Panc1 (cell line): Measurements from ENCODE around the gene NCDN. TPM values are rescaled to one million over a fixed set of nuclear protein-coding genes. Genes with fewer than 3 reads are reported as not detected.

Experiments
- ATAC-seq: fragments of 200-7000 bp; cut with Tn5 transposase; 2 replicates; pipeline ENCODE4 v1.9.1; 2020; ENCODE audit warnings: mild to moderate bottlenecking, moderate library complexity
- BruUV-seq: library from RNA; stranded (reverse); fragments of 400-500 nt; replicated peaks from 2 replicates; lab custom pipeline; 2021; lab: Mats Ljungman, UMichigan
- CTCF ChIA-PET: fragments of 300-600 bp; sonication (Branson Sonifier 250); formaldehyde crosslinking; loops from one replicate; lab custom pipeline; 2022; ENCODE audit warnings: antibody characterized with exemption; lab: Charles Lee
- POLR2A ChIA-PET: fragments of 300-600 bp; sonication (Branson Sonifier 250); formaldehyde crosslinking; loops from one replicate; lab custom pipeline; 2022; ENCODE audit warnings: antibody characterized with exemption; lab: Charles Lee
- DNase-seq: peaks from one replicate; pipeline ENCODE4 v3.0.0-alpha.2; 2010; ENCODE audit warnings: low read depth, low spot score
- H3K27ac ChIP-seq: 2 replicates; pipeline ENCODE4 v1.5.1; 2011; ENCODE audit warnings: mild to moderate bottlenecking, low read length, inconsistent platforms
- H3K27me3 ChIP-seq: fragments of 200-500 bp; sonication (Bioruptor generic); 2 replicates; pipeline ENCODE4 v1.6.0; 2014; ENCODE audit warnings: low read length, inconsistent platforms; ENCODE audit not compliant: control insufficient read depth, insufficient read depth
- H3K36me3 ChIP-seq: fragments of 200-500 bp; sonication (Bioruptor generic); 2 replicates; pipeline ENCODE4 v1.5.1; 2014; ENCODE audit warnings: inconsistent platforms, mild to moderate bottlenecking, low read length, moderate library complexity; ENCODE audit not compliant: control insufficient read depth, insufficient read depth
- H3K4me1 ChIP-seq: 2 replicates; pipeline ENCODE4 v1.5.1; 2011; ENCODE audit warnings: inconsistent platforms, mild to moderate bottlenecking, low read length, moderate library complexity; ENCODE audit not compliant: control insufficient read depth, insufficient read depth
- H3K4me3 ChIP-seq, 2 experiments: 2 replicates each; pipeline ENCODE4 v1.5.1; 2011 to 2012; ENCODE audit warnings: low read depth in 2 of 2, low read length in 2 of 2, mild to moderate bottlenecking in 2 of 2, inconsistent platforms in 1 of 2, moderate library complexity in 1 of 2
- H3K9me3 ChIP-seq: fragments of 200-500 bp; sonication (Bioruptor generic); 2 replicates; pipeline ENCODE4 v1.5.1; 2014; ENCODE audit warnings: low read depth, mild to moderate bottlenecking, inconsistent platforms, low read length, moderate library complexity; ENCODE audit not compliant: control insufficient read depth, insufficient read depth
- POLR2AphosphoS5 ChIP-seq: IDR thresholded peaks from 2 replicates; pipeline ENCODE4 v1.6.1; 2012; ENCODE audit warnings: mild to moderate bottlenecking, low read depth, low read length, moderate library complexity
- SIN3A ChIP-seq: IDR thresholded peaks from 2 replicates; pipeline ENCODE4 v1.6.1; 2012; ENCODE audit warnings: low read depth, mild to moderate bottlenecking, low read length, moderate library complexity, borderline replicate concordance; ENCODE audit not compliant: insufficient read depth
- TCF7L2 ChIP-seq: IDR thresholded peaks from 2 replicates; pipeline ENCODE4 v1.6.1; 2011; ENCODE audit warnings: mild to moderate bottlenecking, low read depth, low read length, inconsistent platforms
- in situ Hi-C: cut with HindIII; loops from 2 replicates; pipeline ENCODE4 v1.10.0; 2016; ENCODE audit warnings: low sequenced_read_pairs, low pct_unique_long_range_greater_than_20kb
- intact Hi-C: fragments of 100-400 bp; cut with micrococcal nuclease; formaldehyde crosslinking; loops from one replicate; pipeline ENCODE4 v1.10.0; 2022; ENCODE audit not compliant: unreplicated experiment
- total RNA-seq: library from RNA; stranded (reverse); gene quantifications from one replicate; pipeline ENCODE4 v1.2.1, GENCODE V29; 2021; ENCODE audit not compliant: unreplicated experiment
- TF ChIP-seq, protein P1 (sequence below): fragments of 450-650 bp; IDR thresholded peaks from 2 replicates; pipeline ENCODE4 v1.5.1; 2017; ENCODE audit warnings: mild to moderate bottlenecking
- TF ChIP-seq, protein P2 (sequence below), 2 experiments: IDR thresholded peaks; 2 replicates each; pipeline ENCODE4 v1.6.1; 2011 to 2012; ENCODE audit warnings: low read depth in 2 of 2, control low read depth in 1 of 2, low read length in 1 of 2, mild to moderate bottlenecking in 1 of 2, moderate library complexity in 1 of 2; ENCODE audit not compliant: insufficient read depth in 1 of 2

The NCDN gene
- total RNA-seq, 1 experiment from 2014 or later, result 64.1 TPM

DNA sequence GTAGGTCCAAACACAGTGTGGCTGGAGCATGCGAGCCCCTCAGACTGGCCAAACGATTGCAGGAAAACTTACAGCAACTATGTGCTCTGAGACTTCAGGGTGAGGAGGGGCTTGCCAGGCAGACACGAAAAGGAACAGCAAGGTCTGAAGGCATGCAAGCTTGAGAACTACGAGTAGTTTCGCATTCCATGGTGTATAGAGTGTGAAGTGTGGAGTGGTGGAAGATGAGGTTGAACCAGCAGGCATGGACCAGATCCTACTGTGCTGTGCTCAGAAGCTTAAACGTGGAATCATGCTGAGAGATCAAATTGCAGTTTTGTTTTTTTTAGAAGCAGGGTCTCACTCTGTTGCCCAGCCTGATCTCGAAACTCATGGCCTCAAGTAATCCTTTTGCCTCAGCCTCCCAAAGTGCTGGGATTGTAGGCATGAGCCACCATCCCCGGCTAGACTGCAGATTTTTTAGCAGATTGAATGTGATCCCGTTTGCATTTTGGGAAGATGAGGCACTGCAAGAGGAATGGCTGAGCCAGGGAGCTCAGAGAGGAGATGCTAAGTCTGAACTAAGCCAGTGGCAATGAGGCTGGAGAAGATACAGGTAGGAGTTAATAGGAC is 10.5 kb downstream of the NCDN start:
- CTCF ChIA-PET, result interaction anchor here (1.1 to 2.0 kb wide), 4 partner anchors 12 to 159 kb away, joined by 4 to 12 read pairs (median 8); no protein-coding TSS in a partner anchor
- in situ Hi-C loops, result no loop called here
- DNase-seq (no peak), ATAC-seq (no peak)
- H3K9me3 ChIP-seq, result no peaks in the 10 kb centered on the region
- H3K27ac ChIP-seq, result no peak overlapping the region
- no peaks in the 10 kb centered on the region; the same call in 1 of the 2 replicates for H3K36me3 ChIP-seq
- H3K4me1 ChIP-seq, result peaks cover 4% of the 10 kb centered on the region
- TF ChIP-seq, protein P1, sequence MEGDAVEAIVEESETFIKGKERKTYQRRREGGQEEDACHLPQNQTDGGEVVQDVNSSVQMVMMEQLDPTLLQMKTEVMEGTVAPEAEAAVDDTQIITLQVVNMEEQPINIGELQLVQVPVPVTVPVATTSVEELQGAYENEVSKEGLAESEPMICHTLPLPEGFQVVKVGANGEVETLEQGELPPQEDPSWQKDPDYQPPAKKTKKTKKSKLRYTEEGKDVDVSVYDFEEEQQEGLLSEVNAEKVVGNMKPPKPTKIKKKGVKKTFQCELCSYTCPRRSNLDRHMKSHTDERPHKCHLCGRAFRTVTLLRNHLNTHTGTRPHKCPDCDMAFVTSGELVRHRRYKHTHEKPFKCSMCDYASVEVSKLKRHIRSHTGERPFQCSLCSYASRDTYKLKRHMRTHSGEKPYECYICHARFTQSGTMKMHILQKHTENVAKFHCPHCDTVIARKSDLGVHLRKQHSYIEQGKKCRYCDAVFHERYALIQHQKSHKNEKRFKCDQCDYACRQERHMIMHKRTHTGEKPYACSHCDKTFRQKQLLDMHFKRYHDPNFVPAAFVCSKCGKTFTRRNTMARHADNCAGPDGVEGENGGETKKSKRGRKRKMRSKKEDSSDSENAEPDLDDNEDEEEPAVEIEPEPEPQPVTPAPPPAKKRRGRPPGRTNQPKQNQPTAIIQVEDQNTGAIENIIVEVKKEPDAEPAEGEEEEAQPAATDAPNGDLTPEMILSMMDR, result no peak
- TF ChIP-seq SIN3A, result no peak
- no peak for TF ChIP-seq TCF7L2
- TF ChIP-seq, protein P2, sequence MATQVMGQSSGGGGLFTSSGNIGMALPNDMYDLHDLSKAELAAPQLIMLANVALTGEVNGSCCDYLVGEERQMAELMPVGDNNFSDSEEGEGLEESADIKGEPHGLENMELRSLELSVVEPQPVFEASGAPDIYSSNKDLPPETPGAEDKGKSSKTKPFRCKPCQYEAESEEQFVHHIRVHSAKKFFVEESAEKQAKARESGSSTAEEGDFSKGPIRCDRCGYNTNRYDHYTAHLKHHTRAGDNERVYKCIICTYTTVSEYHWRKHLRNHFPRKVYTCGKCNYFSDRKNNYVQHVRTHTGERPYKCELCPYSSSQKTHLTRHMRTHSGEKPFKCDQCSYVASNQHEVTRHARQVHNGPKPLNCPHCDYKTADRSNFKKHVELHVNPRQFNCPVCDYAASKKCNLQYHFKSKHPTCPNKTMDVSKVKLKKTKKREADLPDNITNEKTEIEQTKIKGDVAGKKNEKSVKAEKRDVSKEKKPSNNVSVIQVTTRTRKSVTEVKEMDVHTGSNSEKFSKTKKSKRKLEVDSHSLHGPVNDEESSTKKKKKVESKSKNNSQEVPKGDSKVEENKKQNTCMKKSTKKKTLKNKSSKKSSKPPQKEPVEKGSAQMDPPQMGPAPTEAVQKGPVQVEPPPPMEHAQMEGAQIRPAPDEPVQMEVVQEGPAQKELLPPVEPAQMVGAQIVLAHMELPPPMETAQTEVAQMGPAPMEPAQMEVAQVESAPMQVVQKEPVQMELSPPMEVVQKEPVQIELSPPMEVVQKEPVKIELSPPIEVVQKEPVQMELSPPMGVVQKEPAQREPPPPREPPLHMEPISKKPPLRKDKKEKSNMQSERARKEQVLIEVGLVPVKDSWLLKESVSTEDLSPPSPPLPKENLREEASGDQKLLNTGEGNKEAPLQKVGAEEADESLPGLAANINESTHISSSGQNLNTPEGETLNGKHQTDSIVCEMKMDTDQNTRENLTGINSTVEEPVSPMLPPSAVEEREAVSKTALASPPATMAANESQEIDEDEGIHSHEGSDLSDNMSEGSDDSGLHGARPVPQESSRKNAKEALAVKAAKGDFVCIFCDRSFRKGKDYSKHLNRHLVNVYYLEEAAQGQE (IDR thresholded peaks at IDR 0.05; ENCODE audit: insufficient read depth in 1 of 2, low read depth in 2 of 2, low read length in 1 of 2), result no peak
- no peak for TF ChIP-seq POLR2AphosphoS5
- intact Hi-C loops, result loop anchor here (2.0 kb wide), 1 partner anchor 207 kb away; no protein-coding TSS in a partner anchor
- POLR2A ChIA-PET, result interaction anchor here (0.5 to 0.6 kb wide), 3 partner anchors 12 to 185 kb away, joined by 3 to 11 read pairs (median 4); no protein-coding TSS in a partner anchor
- H3K4me3 ChIP-seq, result no peak overlapping the region
- H3K27me3 ChIP-seq, result no peaks in the 10 kb centered on the region
- BruUV-seq, result no TSS peak

DNA sequence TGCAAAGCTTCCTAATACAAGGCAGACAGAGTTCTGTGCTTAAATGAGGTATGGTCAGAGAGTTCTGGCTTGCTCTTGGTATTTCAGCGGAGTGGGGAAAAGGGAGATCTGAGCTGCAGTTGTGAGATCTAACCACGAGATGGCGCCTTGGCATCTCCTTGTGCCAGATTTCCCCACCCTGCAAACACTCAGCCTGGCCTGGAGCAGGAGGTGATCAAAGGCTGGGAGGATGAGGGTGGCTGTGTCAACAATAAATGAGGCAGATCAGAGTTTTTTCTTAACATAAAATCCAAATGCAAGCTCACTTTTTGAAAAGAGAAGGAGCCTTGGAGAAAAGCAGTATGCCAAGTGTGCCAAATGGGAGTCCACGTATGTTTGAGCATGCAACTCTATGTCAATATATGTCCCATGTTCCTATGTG is 11.4 kb downstream of the NCDN start:
- Histone ChIP-seq H3K27me3 (no peaks in the 10 kb centered on the region), H3K9me3 (no peaks in the 10 kb centered on the region), H3K4me3 (no peak overlapping the region), H3K36me3 (no peaks in the 10 kb centered on the region; the same call in 1 of the 2 replicates), H3K4me1 (peaks cover 4% of the 10 kb centered on the region), H3K27ac (no peak overlapping the region)
- peak; percentile 64 for DNase-seq
- ChIA-PET CTCF (interaction anchor here (0.6 to 2.0 kb wide), 6 partner anchors 11 to 158 kb away, joined by 3 to 12 read pairs (median 6); no protein-coding TSS in a partner anchor), POLR2A (no interaction called here)
- in situ Hi-C loops (no loop called here), intact Hi-C loops (loop anchor here (1.0 to 2.0 kb wide), 2 partner anchors 158 to 206 kb away; no protein-coding TSS in a partner anchor)
- ATAC-seq, result peak; percentile 68
- TF ChIP-seq, protein P1, result peak; percentile 92
- TF ChIP-seq, protein P2 (IDR thresholded peaks at IDR 0.05; ENCODE audit: insufficient read depth in 1 of 2, low read depth in 2 of 2, low read length in 1 of 2), result no peak
- no TSS peak for BruUV-seq
